Nephron progenitor cell (in vitro differentiated cells): ENCODE measurements around the gene MAST4.

Source experiments
- DNase-seq: peaks from one replicate; pipeline ENCODE4 v3.0.0; 2021
- H3K27ac Mint-ChIP-seq: 2 replicates; pipeline ENCODE4 v1.8.0; 2021; ENCODE audit warnings: mild to moderate bottlenecking, moderate library complexity, mixed read lengths
- H3K27me3 Mint-ChIP-seq: 2 replicates; pipeline ENCODE4 v1.8.0; 2021; ENCODE audit warnings: mild to moderate bottlenecking, low read depth, mixed read lengths; ENCODE audit not compliant: poor library complexity
- H3K36me3 Mint-ChIP-seq: 2 replicates; pipeline ENCODE4 v1.8.0; 2021; ENCODE audit warnings: low read depth, mixed read lengths
- H3K4me1 Mint-ChIP-seq: 2 replicates; pipeline ENCODE4 v1.8.0; 2021; ENCODE audit warnings: mixed read lengths
- H3K4me3 Mint-ChIP-seq: 2 replicates; pipeline ENCODE4 v1.8.0; 2021; ENCODE audit warnings: mild to moderate bottlenecking, moderate library complexity, mixed read lengths
- H3K9me3 Mint-ChIP-seq: 2 replicates; pipeline ENCODE4 v1.8.0; 2021; ENCODE audit warnings: mild to moderate bottlenecking, moderate library complexity, mixed read lengths
- TF ChIP-seq, protein P1 (sequence below): fragments of 200-600 bp; sonication (generic); IDR thresholded peaks from 2 replicates; pipeline ENCODE4 v1.5.0; 2021; ENCODE audit warnings: antibody characterized with exemption

MAST4 gene

DNA sequence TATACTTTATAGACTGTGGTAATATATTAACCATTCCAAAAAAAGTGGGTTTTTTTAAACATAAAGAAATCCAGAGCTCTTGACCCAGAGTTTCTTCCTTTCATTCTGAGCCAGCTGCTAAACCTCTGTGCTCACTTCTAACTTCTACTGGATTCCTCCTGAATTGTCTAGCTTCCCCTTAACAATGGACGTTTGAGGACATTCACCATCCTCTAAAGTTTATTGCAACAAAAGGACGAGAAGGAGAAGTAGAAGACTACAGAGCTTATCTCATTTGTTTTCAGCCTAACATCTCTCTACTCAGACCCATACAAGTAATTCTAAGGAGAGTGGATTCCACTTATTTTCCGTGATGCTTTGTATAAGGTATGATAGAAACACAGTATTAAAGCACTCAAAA lies 284.2 kb downstream of the MAST4 start:
- Mint-ChIP-seq H3K9me3 (no peaks in the 10 kb centered on the region), H3K27ac (no peak overlapping the region)
- no peak for DNase-seq

DNA sequence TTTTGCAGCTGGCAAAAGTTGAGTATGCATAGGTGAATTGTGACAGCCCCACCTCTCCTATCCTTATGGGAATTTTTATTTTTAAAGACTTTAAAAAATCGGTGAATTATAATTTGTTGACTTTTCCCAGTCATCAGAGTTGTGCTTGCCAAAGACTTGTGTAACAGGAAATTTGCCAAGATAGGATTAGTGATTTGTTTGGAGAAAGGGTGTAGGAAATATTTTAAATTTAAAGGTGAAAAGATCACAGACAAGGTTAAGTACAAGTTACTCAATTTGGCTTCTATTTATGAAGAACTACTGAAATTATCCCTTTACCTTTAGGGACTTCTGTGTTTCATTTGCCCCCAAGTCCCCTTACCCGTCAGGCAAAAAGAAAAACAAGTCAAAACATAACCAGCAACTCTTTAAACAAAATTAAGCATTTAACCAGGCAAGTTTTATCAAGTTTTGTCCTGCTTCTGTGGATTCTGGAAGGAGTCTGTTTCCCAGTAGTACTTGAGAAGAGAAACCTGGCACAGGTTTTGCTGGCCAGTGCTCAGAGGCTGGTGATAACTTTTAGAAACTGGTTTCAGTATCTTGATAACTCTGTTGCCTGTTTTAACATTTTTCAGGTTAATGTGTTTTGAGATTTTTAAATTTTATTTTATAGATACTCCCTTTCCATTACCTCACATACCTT lies 285.4 kb downstream of the MAST4 start:
- peaks cover 14% of the 10 kb centered on the region for H3K4me1 Mint-ChIP-seq
- H3K9me3 Mint-ChIP-seq: no peaks in the 10 kb centered on the region
- H3K4me3 Mint-ChIP-seq: no peak overlapping the region
- H3K27me3 Mint-ChIP-seq: peaks cover 11% of the 10 kb centered on the region
- TF ChIP-seq, protein P1, sequence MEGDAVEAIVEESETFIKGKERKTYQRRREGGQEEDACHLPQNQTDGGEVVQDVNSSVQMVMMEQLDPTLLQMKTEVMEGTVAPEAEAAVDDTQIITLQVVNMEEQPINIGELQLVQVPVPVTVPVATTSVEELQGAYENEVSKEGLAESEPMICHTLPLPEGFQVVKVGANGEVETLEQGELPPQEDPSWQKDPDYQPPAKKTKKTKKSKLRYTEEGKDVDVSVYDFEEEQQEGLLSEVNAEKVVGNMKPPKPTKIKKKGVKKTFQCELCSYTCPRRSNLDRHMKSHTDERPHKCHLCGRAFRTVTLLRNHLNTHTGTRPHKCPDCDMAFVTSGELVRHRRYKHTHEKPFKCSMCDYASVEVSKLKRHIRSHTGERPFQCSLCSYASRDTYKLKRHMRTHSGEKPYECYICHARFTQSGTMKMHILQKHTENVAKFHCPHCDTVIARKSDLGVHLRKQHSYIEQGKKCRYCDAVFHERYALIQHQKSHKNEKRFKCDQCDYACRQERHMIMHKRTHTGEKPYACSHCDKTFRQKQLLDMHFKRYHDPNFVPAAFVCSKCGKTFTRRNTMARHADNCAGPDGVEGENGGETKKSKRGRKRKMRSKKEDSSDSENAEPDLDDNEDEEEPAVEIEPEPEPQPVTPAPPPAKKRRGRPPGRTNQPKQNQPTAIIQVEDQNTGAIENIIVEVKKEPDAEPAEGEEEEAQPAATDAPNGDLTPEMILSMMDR: no peak
- H3K27ac Mint-ChIP-seq: no peak overlapping the region
- H3K36me3 Mint-ChIP-seq: no peaks in the 10 kb centered on the region
- no peak for DNase-seq

More for the DNA sequence above, 284.2 kb downstream of the MAST4 start:
- TF ChIP-seq, protein P1: no peak
- Mint-ChIP-seq H3K27me3 (peaks cover 11% of the 10 kb centered on the region), H3K36me3 (no peaks in the 10 kb centered on the region), H3K4me1 (peaks cover 9% of the 10 kb centered on the region), H3K4me3 (no peak overlapping the region)

DNA sequence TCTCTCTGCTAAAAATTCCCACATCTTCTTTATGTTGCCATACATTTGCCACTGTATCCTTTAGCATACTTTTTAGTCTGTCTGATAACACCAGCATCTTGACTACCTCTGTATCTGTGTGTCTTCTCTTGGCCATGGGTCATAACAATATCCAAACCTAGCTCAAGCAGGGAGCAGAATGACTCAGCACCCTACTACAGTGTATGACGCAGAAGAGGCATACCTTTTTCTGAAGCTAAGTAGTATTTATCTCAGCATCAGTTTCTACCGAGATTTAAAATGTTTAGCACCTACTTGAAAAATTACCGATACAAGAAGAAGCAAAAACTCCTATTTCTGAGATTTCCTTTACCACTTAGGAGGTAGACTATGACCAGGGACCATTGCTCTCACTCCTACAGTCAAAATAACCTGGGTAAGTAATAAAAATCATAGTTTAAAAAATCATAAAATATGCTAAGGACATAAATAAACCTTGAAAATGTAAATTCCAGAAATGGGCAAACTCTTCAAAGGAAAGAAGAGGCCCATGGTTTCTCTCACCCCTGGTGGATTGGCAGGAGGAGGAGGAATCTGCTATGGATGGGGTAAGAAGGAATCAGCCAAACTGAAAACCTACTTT lies 286.5 kb downstream of the MAST4 start:
- no peak for DNase-seq
- Mint-ChIP-seq H3K27ac (no peak overlapping the region), H3K4me1 (peaks cover 24% of the 10 kb centered on the region), H3K4me3 (no peak overlapping the region), H3K27me3 (peaks cover 8% of the 10 kb centered on the region), H3K36me3 (no peaks in the 10 kb centered on the region), H3K9me3 (no peaks in the 10 kb centered on the region)
- TF ChIP-seq, protein P1: no peak

DNA sequence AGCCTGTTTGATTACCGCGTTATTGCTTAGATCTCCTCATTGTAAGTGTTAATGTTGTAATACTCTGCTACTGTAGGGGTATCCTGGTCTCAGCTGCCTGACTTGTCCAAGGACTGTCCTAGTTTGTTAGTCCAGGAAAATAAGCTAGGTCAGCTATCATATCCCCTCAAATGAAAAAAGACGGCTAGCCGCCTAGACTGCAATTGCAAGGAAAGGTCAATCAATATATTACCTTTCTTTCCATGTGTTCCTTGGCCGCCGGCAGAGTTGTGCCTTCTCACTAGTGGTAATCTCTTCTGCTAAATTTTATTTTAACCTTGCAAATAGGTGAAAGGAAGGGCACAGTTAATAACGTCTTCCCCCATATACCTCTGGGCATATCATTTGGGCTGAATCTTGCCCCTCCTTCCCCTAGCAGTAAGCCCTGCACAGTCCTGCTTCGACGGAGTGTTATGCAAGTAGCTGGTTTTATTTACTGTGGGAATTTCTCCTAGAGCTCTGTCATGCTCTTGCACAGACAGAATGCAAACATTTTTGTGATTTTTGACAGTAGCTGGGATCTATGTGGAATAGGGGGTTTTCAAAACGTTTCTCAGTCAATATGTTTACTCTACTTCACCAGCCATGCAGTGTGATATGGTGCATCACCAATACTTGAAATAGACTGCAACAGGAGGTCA lies 288.5 kb downstream of the MAST4 start:
- TF ChIP-seq, protein P1: no peak
- Mint-ChIP-seq H3K27me3 (peaks cover 8% of the 10 kb centered on the region), H3K4me1 (peaks cover 40% of the 10 kb centered on the region), H3K36me3 (no peaks in the 10 kb centered on the region), H3K27ac (no peak overlapping the region), H3K4me3 (no peak overlapping the region), H3K9me3 (no peaks in the 10 kb centered on the region)
- DNase-seq: no peak

DNA sequence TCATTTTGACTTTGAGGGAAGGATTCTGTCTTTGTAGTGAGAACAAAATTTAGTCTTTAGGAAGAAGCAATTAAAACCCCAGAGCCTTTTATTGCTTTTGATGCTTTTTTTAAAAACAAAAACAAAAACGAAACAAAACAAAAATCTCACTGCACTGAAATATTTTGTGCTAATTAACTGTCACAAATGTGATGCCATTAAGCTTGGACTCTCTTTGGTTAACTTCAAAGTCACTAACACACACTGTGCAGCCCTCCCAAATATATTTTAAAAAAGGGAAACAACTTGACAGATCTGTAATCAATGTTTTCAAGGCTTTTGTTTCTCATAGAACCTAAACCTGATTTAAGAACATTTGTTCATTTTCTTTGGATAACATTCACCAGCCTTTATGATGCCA lies 290.7 kb downstream of the MAST4 start:
- no peak overlapping the region for H3K4me3 Mint-ChIP-seq
- H3K9me3 Mint-ChIP-seq: no peaks in the 10 kb centered on the region
- peaks cover 58% of the 10 kb centered on the region for H3K4me1 Mint-ChIP-seq
- no peaks in the 10 kb centered on the region for H3K36me3 Mint-ChIP-seq
- peaks cover 4% of the 10 kb centered on the region for H3K27me3 Mint-ChIP-seq
- no peak overlapping the region for H3K27ac Mint-ChIP-seq
- TF ChIP-seq, protein P1: no peak
- DNase-seq: no peak
